Measurements from ENCODE around the gene DENND1A.

- no peak for TF ChIP-seq CTCF (IDR thresholded peaks at IDR 0.05; ENCODE audit: low read depth, low read length, missing input control)
- TF ChIP-seq REST (IDR thresholded peaks at IDR 0.05): no peak
- no peak for TF ChIP-seq MAX (IDR thresholded peaks at IDR 0.05)
- no peak for TF ChIP-seq ATF3 (IDR thresholded peaks at IDR 0.05)
- no peak for TF ChIP-seq YY1 (IDR thresholded peaks at IDR 0.05)
- TF ChIP-seq JUND (IDR thresholded peaks at IDR 0.05): no peak
- no peak for TF ChIP-seq SP1 (IDR thresholded peaks at IDR 0.05)
- no peak for TF ChIP-seq TAF1 (conservative IDR thresholded peaks at IDR 0.05)
- TF ChIP-seq EGR1 (IDR thresholded peaks at IDR 0.05; ENCODE audit: low read depth in 2 of 2): no peak
- no peak for TF ChIP-seq FOXA1 (IDR thresholded peaks at IDR 0.05)
- TF ChIP-seq RAD21 (IDR thresholded peaks at IDR 0.05): no peak
- TF ChIP-seq RXRA (IDR thresholded peaks at IDR 0.05): no peak
Observed at GRCh38 chr9:123640792-123641222, 289.1 kb downstream of the DENND1A start.
